ENCODE data around the gene CFP.

DNA sequence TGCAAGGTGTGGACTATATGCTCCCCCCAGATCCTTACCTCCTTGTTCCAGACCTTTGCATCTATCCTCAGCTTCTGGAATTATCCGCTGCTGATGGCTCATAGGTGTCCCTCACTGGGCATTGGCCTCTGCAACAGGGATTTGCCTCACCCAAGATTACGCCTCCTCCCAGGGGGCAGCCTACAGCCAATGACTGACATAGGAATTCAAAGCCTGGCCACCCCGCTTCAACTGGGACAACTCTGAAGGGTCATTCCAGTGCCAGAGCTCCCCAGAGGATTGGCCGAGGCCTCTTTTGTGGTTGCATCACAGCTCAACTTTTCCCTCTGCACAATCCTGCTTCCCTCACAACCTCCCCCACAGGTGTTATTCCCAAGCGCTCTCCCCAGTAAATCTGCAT lies 15.1 kb downstream of the CFP start:
- TF ChIP-seq, protein P1, sequence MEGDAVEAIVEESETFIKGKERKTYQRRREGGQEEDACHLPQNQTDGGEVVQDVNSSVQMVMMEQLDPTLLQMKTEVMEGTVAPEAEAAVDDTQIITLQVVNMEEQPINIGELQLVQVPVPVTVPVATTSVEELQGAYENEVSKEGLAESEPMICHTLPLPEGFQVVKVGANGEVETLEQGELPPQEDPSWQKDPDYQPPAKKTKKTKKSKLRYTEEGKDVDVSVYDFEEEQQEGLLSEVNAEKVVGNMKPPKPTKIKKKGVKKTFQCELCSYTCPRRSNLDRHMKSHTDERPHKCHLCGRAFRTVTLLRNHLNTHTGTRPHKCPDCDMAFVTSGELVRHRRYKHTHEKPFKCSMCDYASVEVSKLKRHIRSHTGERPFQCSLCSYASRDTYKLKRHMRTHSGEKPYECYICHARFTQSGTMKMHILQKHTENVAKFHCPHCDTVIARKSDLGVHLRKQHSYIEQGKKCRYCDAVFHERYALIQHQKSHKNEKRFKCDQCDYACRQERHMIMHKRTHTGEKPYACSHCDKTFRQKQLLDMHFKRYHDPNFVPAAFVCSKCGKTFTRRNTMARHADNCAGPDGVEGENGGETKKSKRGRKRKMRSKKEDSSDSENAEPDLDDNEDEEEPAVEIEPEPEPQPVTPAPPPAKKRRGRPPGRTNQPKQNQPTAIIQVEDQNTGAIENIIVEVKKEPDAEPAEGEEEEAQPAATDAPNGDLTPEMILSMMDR (IDR thresholded peaks at IDR 0.05) = no peak
- TF ChIP-seq POLR2A (IDR thresholded peaks at IDR 0.05) (no peak), POLR2AphosphoS5 (IDR thresholded peaks at IDR 0.05) (no peak)

Measured in breast epithelium (tissue), 3 donors.